Measurements from ENCODE around the gene MAML3. TPM values are rescaled to one million over a fixed set of nuclear protein-coding genes. Genes with fewer than 3 reads are reported as not detected.
A peak's percentile ranks its signal among the peaks of the same experiment; 100 is the strongest.

The MAML3 gene
- total RNA-seq, 1 donor from 2014 or later = 8.1 TPM

DNA sequence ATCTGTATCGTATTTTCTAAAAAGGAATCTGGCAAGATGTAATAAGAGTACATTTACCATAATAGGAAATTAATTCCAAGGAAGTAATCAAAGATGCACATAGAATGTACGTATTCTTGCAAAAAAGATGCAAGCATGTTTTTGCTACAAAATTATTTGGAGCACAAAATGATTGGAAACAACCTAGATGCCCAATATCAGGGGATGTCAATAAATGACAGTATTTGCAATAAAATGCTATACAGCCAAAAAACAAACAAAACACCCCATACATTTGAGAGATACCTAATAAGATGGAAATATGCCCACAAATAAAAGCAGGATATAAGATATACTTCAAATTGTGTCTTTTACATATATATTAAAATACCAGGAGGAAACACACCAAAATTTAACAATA, 29.3 kb upstream of the MAML3 start:
- H3K36me3 ChIP-seq (ENCODE audit: insufficient read depth, low read length) = no peaks in the 10 kb centered on the region
- Mint-ChIP-seq H3K9me3 (ENCODE audit: unreplicated experiment) (no peaks in the 10 kb centered on the region), H3K27me3 (ENCODE audit: low read depth, unreplicated experiment) (no peaks in the 10 kb centered on the region), H3K27ac (ENCODE audit: unreplicated experiment) (no peak overlapping the region), H3K4me1 (ENCODE audit: low read depth, unreplicated experiment) (peaks cover 9% of the 10 kb centered on the region), H3K4me3 (ENCODE audit: unreplicated experiment) (no peak overlapping the region), H3K36me3 (ENCODE audit: low read depth, unreplicated experiment) (no peaks in the 10 kb centered on the region)
- no peak overlapping the region for H3K9ac ChIP-seq (ENCODE audit: low read length)
- no peak overlapping the region for H3K4me3 ChIP-seq (ENCODE audit: insufficient read depth, low read depth, low read length)
- peaks cover 6% of the 10 kb centered on the region for H3K4me1 ChIP-seq (ENCODE audit: insufficient read depth, low read length)
- no peaks in the 10 kb centered on the region for H4K20me1 ChIP-seq (ENCODE audit: insufficient read depth, low read length)
- DNase-seq (ENCODE audit: low read depth) (no peak), FAIRE-seq (no peak)
- TF ChIP-seq, protein P1, sequence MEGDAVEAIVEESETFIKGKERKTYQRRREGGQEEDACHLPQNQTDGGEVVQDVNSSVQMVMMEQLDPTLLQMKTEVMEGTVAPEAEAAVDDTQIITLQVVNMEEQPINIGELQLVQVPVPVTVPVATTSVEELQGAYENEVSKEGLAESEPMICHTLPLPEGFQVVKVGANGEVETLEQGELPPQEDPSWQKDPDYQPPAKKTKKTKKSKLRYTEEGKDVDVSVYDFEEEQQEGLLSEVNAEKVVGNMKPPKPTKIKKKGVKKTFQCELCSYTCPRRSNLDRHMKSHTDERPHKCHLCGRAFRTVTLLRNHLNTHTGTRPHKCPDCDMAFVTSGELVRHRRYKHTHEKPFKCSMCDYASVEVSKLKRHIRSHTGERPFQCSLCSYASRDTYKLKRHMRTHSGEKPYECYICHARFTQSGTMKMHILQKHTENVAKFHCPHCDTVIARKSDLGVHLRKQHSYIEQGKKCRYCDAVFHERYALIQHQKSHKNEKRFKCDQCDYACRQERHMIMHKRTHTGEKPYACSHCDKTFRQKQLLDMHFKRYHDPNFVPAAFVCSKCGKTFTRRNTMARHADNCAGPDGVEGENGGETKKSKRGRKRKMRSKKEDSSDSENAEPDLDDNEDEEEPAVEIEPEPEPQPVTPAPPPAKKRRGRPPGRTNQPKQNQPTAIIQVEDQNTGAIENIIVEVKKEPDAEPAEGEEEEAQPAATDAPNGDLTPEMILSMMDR (IDR thresholded peaks at IDR 0.05; ENCODE audit: insufficient read depth, low read depth, low read length) = no peak
- no peak for TF ChIP-seq EZH2 (IDR thresholded peaks at IDR 0.05; ENCODE audit: insufficient read depth, low read length)
- no peaks in the 10 kb centered on the region for H3K9me3 ChIP-seq (ENCODE audit: insufficient read depth, low read depth, low read length)
- no peaks in the 10 kb centered on the region for H3K79me2 ChIP-seq (ENCODE audit: insufficient read depth, low read length)
- H3K27me3 ChIP-seq (ENCODE audit: insufficient read depth, low read length) = no peaks in the 10 kb centered on the region
- no peak overlapping the region for H3K27ac ChIP-seq (ENCODE audit: low read depth, low read length)
- H3K4me2 ChIP-seq (ENCODE audit: low read length) = no peak overlapping the region
- H2AFZ ChIP-seq (ENCODE audit: low read depth, low read length) = no peak overlapping the region

DNA sequence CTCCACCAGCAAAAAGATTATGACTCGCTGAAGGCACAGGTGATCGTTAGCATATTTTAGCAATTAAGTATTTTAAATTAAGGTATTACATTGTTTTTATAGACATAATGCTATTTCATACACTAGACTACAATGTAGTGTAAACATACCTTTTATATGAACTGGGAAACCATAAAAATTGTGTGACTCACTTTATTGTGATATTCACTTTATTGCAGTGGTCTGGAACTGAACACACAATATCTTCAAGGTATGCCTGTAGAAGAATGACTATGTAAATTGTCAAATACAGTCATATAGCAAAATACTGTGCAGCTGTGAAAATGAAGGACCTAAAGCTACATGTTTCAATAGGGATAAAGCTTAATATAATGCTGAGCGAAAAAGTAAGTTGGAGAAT, 26.6 kb upstream of the MAML3 start:
- Histone ChIP-seq H3K4me2 (ENCODE audit: low read length) (no peak overlapping the region), H3K27me3 (ENCODE audit: insufficient read depth, low read length) (no peaks in the 10 kb centered on the region), H4K20me1 (ENCODE audit: insufficient read depth, low read length) (no peaks in the 10 kb centered on the region), H3K4me1 (ENCODE audit: insufficient read depth, low read length) (no peaks in the 10 kb centered on the region), H2AFZ (ENCODE audit: low read depth, low read length) (no peak overlapping the region), H3K9me3 (ENCODE audit: insufficient read depth, low read depth, low read length) (no peaks in the 10 kb centered on the region), H3K4me3 (ENCODE audit: insufficient read depth, low read depth, low read length) (no peak overlapping the region), H3K79me2 (ENCODE audit: insufficient read depth, low read length) (no peaks in the 10 kb centered on the region), H3K36me3 (ENCODE audit: insufficient read depth, low read length) (no peaks in the 10 kb centered on the region), H3K9ac (ENCODE audit: low read length) (no peak overlapping the region), H3K27ac (ENCODE audit: low read depth, low read length) (no peak overlapping the region)
- no peak overlapping the region for H3K27ac Mint-ChIP-seq (ENCODE audit: unreplicated experiment)
- no peak for TF ChIP-seq EZH2 (IDR thresholded peaks at IDR 0.05; ENCODE audit: insufficient read depth, low read length)
- TF ChIP-seq, protein P1 (IDR thresholded peaks at IDR 0.05; ENCODE audit: insufficient read depth, low read depth, low read length) = no peak
- FAIRE-seq (no peak), DNase-seq (ENCODE audit: low read depth) (no peak)
- H3K27me3 Mint-ChIP-seq (ENCODE audit: low read depth, unreplicated experiment) = no peaks in the 10 kb centered on the region
- H3K4me3 Mint-ChIP-seq (ENCODE audit: unreplicated experiment) = no peak overlapping the region
- no peaks in the 10 kb centered on the region for H3K36me3 Mint-ChIP-seq (ENCODE audit: low read depth, unreplicated experiment)
- H3K9me3 Mint-ChIP-seq (ENCODE audit: unreplicated experiment) = no peaks in the 10 kb centered on the region
- peaks cover 2% of the 10 kb centered on the region for H3K4me1 Mint-ChIP-seq (ENCODE audit: low read depth, unreplicated experiment)

DNA sequence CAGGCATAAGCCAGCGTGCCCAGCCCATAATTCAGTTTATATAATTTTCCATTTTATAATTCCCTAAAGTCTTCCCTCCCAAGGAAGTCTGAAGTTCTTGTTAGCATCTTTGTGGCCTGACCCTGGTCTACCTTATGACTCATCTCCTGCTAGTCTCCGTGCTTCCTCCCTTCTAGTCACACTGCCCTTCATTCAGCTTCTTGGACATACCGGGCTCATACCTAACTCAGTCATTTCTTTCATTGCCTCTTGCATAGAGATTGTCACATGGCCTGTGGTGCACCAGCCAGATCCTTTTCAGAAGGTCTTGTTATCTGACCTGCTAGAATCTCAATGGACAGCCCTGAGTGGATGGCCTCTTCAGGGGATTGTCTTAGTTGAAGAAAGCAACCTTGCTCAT, 22.8 kb upstream of the MAML3 start:
- Histone ChIP-seq H3K79me2 (ENCODE audit: insufficient read depth, low read length) (no peaks in the 10 kb centered on the region), H3K4me1 (ENCODE audit: insufficient read depth, low read length) (no peaks in the 10 kb centered on the region), H3K4me3 (ENCODE audit: insufficient read depth, low read depth, low read length) (no peak overlapping the region), H2AFZ (ENCODE audit: low read depth, low read length) (no peak overlapping the region), H3K36me3 (ENCODE audit: insufficient read depth, low read length) (no peaks in the 10 kb centered on the region), H3K9me3 (ENCODE audit: insufficient read depth, low read depth, low read length) (no peaks in the 10 kb centered on the region), H4K20me1 (ENCODE audit: insufficient read depth, low read length) (no peaks in the 10 kb centered on the region), H3K27me3 (ENCODE audit: insufficient read depth, low read length) (no peaks in the 10 kb centered on the region), H3K9ac (ENCODE audit: low read length) (no peak overlapping the region), H3K27ac (ENCODE audit: low read depth, low read length) (no peak overlapping the region), H3K4me2 (ENCODE audit: low read length) (no peak overlapping the region)
- H3K9me3 Mint-ChIP-seq (ENCODE audit: unreplicated experiment) = no peaks in the 10 kb centered on the region
- peaks cover 2% of the 10 kb centered on the region for H3K27me3 Mint-ChIP-seq (ENCODE audit: low read depth, unreplicated experiment)
- no peak overlapping the region for H3K27ac Mint-ChIP-seq (ENCODE audit: unreplicated experiment)
- peaks cover 2% of the 10 kb centered on the region for H3K4me1 Mint-ChIP-seq (ENCODE audit: low read depth, unreplicated experiment)
- no peak overlapping the region for H3K4me3 Mint-ChIP-seq (ENCODE audit: unreplicated experiment)
- FAIRE-seq (no peak), DNase-seq (ENCODE audit: low read depth) (peak; percentile 67)
- no peaks in the 10 kb centered on the region for H3K36me3 Mint-ChIP-seq (ENCODE audit: low read depth, unreplicated experiment)
- TF ChIP-seq, protein P1 (IDR thresholded peaks at IDR 0.05; ENCODE audit: insufficient read depth, low read depth, low read length) = no peak
- no peak for TF ChIP-seq EZH2 (IDR thresholded peaks at IDR 0.05; ENCODE audit: insufficient read depth, low read length)

Data from astrocyte (in vitro differentiated cells and primary cell).